DOHH2 (cell line): ENCODE data around the gene ORC2.
A peak's percentile ranks its signal among the peaks of the same experiment; 100 is the strongest.

ENCODE experiments used
- CTCF ChIP-seq: fragments of 200-600 bp; sonication (generic); IDR thresholded peaks from one replicate; pipeline ENCODE4 v1.5.1; 2014; ENCODE audit warnings: antibody characterized with exemption, mild to moderate bottlenecking, low read depth, low read length; ENCODE audit not compliant: poor library complexity, severe bottlenecking
- EZH2phosphoT487 ChIP-seq: fragments of 200-600 bp; sonication (generic); IDR thresholded peaks from 2 replicates; pipeline ENCODE4 v1.6.1; 2017; ENCODE audit warnings: borderline replicate concordance, mild to moderate bottlenecking, antibody characterized with exemption, low read length, moderate library complexity, mixed read lengths

DNA sequence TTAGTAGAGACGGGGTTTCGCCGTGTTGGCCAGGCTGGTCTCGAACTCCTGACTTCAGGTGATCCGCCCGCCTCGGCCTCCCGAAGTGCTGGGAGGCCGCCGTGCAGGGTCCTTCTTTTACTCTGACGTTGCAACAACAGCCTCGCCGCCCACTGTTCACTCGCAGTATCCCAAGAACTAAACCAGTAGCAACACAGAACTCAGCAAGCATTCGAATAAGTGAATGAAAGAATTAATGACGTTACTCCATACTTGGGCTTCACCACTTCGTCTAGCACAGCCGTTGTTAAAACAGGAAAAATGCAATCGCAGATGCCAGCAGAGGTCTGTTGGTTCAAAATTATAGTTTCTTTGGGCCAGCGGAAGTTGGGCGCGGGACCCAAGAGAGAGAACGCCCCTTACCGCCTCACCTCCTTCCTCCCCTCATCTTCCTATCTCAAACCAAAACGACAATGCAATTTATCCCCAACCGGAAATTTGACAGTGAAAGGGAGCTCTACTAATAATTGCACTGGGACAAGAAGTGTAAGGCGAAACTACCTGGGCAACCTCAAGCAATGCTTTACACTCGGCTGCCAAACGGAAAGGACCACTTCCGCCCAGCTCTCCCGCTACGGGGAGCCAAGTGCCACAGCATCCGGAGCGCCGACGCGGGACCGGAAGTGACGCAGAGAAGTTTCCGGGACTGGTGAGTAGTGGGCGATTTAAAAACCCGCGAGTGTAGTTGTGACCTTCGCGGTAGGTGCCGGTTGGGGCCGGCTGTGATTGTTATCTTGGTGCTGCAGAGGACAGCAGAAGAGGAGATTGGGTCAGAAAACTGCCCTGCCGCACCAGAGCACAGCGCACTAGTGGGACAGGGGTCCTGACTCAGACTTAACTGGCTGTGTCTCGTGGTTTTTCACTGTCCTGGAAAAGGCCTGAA, 74.5 kb downstream of the ORC2 start, which contains the start of the genes NIF3L1 and PPIL3:
- peak; percentile 14 for TF ChIP-seq CTCF
- no peak for TF ChIP-seq EZH2phosphoT487
